ENCODE data around the gene SF3B1. TPM values are rescaled to one million over a fixed set of nuclear protein-coding genes. Genes with fewer than 3 reads are reported as not detected.
"Not testable (repeated sequence)": the region's sequence is repeated elsewhere in the genome, so short reads cannot be mapped to it uniquely, and the experiment has no call there.

The SF3B1 gene
- total RNA-seq, 1 donor = 253 TPM

DNA sequence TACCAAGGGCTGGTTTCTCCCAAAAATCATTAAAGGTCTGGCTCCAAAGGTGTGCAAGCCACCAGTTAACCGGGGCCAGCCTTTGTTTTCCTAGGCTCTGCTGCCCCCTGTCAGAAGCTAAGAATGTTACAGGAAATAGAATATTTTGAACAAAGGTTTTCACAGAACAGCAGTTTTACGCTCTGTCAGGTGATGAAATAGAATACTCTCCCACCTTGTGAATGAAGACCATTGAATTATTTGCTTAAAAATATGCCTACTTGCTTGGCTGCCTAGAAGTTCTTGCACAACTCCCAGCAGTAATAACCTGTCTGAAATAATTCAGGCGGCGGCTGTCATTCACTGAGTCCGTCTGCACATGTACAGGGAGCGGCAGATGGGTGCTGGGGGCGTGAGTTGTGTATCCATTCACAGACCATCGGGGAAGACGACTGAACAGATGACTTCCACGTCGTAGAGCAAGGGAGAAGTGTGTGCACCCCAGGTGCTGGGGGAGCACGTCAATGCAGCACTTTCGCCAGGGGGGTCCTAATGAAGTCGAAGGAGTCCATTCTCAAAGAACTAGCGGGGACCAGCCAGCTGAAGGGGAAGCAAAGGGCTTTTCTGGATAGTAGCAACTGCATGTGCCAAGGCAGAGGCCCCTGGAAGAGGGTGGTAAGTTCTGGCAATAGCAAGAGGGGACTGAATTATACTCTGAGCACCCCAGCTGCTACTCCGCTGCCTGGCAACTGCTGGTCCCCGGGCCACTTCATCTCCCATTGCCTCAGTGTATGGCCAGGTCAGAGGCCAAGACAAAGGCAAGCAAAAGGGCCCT lies 56.1 kb downstream of the SF3B1 start:
- Histone ChIP-seq H3K27me3 (ENCODE audit: insufficient read depth, low read length) (no peaks in the 10 kb centered on the region), H3K27ac (ENCODE audit: low read depth, low read length) (peak overlapping the region; percentile 41), H3K4me1 (ENCODE audit: insufficient read depth, low read length) (peaks cover 15% of the 10 kb centered on the region), H3K79me2 (ENCODE audit: insufficient read depth, low read length) (no peaks in the 10 kb centered on the region), H3K36me3 (ENCODE audit: insufficient read depth, low read length) (no peaks in the 10 kb centered on the region), H3K9me3 (ENCODE audit: low read depth, low read length) (no peaks in the 10 kb centered on the region), H2AFZ (ENCODE audit: low read length) (peak overlapping the region; percentile 91), H4K20me1 (ENCODE audit: insufficient read depth, low read length) (no peaks in the 10 kb centered on the region), H3K4me3 (ENCODE audit: insufficient read depth, low read length) (peak overlapping the region; percentile 69), H3K4me2 (ENCODE audit: insufficient read depth, low read length) (peak overlapping the region; percentile 95)
- TF ChIP-seq, protein P1, sequence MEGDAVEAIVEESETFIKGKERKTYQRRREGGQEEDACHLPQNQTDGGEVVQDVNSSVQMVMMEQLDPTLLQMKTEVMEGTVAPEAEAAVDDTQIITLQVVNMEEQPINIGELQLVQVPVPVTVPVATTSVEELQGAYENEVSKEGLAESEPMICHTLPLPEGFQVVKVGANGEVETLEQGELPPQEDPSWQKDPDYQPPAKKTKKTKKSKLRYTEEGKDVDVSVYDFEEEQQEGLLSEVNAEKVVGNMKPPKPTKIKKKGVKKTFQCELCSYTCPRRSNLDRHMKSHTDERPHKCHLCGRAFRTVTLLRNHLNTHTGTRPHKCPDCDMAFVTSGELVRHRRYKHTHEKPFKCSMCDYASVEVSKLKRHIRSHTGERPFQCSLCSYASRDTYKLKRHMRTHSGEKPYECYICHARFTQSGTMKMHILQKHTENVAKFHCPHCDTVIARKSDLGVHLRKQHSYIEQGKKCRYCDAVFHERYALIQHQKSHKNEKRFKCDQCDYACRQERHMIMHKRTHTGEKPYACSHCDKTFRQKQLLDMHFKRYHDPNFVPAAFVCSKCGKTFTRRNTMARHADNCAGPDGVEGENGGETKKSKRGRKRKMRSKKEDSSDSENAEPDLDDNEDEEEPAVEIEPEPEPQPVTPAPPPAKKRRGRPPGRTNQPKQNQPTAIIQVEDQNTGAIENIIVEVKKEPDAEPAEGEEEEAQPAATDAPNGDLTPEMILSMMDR (IDR thresholded peaks at IDR 0.05; ENCODE audit: extremely low read depth, low read depth, low read length) = peak; percentile 84
- DNase-seq (ENCODE audit: insufficient read length, low spot score, missing footprints) = peak; percentile 85

DNA sequence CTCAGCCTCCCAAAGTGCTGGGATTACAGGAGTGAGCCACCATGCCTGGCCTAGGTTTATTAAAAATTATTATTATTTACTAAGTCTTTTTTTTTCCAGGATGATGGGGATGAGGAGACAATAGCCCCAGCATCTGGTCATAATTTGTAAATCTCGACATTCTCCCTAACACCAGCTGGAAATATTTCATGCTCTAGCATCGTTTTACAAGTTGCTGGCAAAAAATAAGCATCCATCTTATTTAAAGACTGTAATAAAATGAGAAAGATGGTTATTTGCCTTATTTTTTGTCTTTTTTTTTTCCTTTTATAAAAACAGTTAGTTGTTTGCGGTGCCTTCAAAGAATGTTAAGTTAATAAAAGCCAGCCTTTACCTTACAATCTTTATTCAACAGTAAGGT lies 56.7 kb downstream of the SF3B1 start:
- H3K4me2 ChIP-seq (ENCODE audit: insufficient read depth, low read length) = peak overlapping the region; percentile 95
- TF ChIP-seq, protein P1 (IDR thresholded peaks at IDR 0.05; ENCODE audit: extremely low read depth, low read depth, low read length) = no peak
- no peak overlapping the region for H2AFZ ChIP-seq (ENCODE audit: low read length)
- no peak overlapping the region for H3K27ac ChIP-seq (ENCODE audit: low read depth, low read length)
- H3K36me3 ChIP-seq (ENCODE audit: insufficient read depth, low read length) = no peaks in the 10 kb centered on the region
- H3K79me2 ChIP-seq (ENCODE audit: insufficient read depth, low read length) = no peaks in the 10 kb centered on the region
- no peak overlapping the region for H3K4me3 ChIP-seq (ENCODE audit: insufficient read depth, low read length)
- H4K20me1 ChIP-seq (ENCODE audit: insufficient read depth, low read length) = no peaks in the 10 kb centered on the region
- H3K27me3 ChIP-seq (ENCODE audit: insufficient read depth, low read length) = no peaks in the 10 kb centered on the region
- H3K9me3 ChIP-seq (ENCODE audit: low read depth, low read length) = no peaks in the 10 kb centered on the region
- H3K4me1 ChIP-seq (ENCODE audit: insufficient read depth, low read length) = peaks cover 15% of the 10 kb centered on the region
- no peak for DNase-seq (ENCODE audit: insufficient read length, low spot score, missing footprints)

- Histone ChIP-seq H3K4me2 (ENCODE audit: insufficient read depth, low read length) (no peak overlapping the region), H3K79me2 (ENCODE audit: insufficient read depth, low read length) (no peaks in the 10 kb centered on the region), H3K4me1 (ENCODE audit: insufficient read depth, low read length) (peaks cover 19% of the 10 kb centered on the region), H3K36me3 (ENCODE audit: insufficient read depth, low read length) (no peaks in the 10 kb centered on the region), H3K4me3 (ENCODE audit: insufficient read depth, low read length) (no peak overlapping the region), H3K27ac (ENCODE audit: low read depth, low read length) (no peak overlapping the region), H2AFZ (ENCODE audit: low read length) (peak overlapping the region; percentile 65), H3K27me3 (ENCODE audit: insufficient read depth, low read length) (no peaks in the 10 kb centered on the region), H3K9me3 (ENCODE audit: low read depth, low read length) (no peaks in the 10 kb centered on the region), H4K20me1 (ENCODE audit: insufficient read depth, low read length) (no peaks in the 10 kb centered on the region)
- TF ChIP-seq, protein P1 (IDR thresholded peaks at IDR 0.05; ENCODE audit: extremely low read depth, low read depth, low read length) = no peak
- no peak for DNase-seq (ENCODE audit: insufficient read length, low spot score, missing footprints)
Observed at GRCh38 chr2:197377670-197378069, 57.2 kb downstream of the SF3B1 start.

GRCh38 chr2:197372592-197372991 lies 62.2 kb downstream of the SF3B1 start:
- peak; percentile 78 for DNase-seq (ENCODE audit: insufficient read length, low spot score, missing footprints)

GRCh38 chr2:197370664-197371063 lies 64.2 kb downstream of the SF3B1 start:
- DNase-seq (ENCODE audit: insufficient read length, low spot score, missing footprints); H3K9me3 ChIP-seq (ENCODE audit: low read depth, low read length): not testable (repeated sequence)

More at GRCh38 chr2:197372592-197372991, 62.2 kb downstream of the SF3B1 start:
- H3K27ac ChIP-seq (ENCODE audit: low read depth, low read length) = no peak overlapping the region
- H3K4me2 ChIP-seq (ENCODE audit: insufficient read depth, low read length) = no peak overlapping the region
- H4K20me1 ChIP-seq (ENCODE audit: insufficient read depth, low read length) = no peaks in the 10 kb centered on the region
- H3K36me3 ChIP-seq (ENCODE audit: insufficient read depth, low read length) = no peaks in the 10 kb centered on the region
- H3K27me3 ChIP-seq (ENCODE audit: insufficient read depth, low read length) = no peaks in the 10 kb centered on the region
- TF ChIP-seq, protein P1 (IDR thresholded peaks at IDR 0.05; ENCODE audit: extremely low read depth, low read depth, low read length) = no peak
- H2AFZ ChIP-seq (ENCODE audit: low read length) = no peak overlapping the region
- no peak overlapping the region for H3K4me3 ChIP-seq (ENCODE audit: insufficient read depth, low read length)
- H3K4me1 ChIP-seq (ENCODE audit: insufficient read depth, low read length) = peaks cover 9% of the 10 kb centered on the region
- H3K79me2 ChIP-seq (ENCODE audit: insufficient read depth, low read length) = no peaks in the 10 kb centered on the region
- no peaks in the 10 kb centered on the region for H3K9me3 ChIP-seq (ENCODE audit: low read depth, low read length)

More at GRCh38 chr2:197370664-197371063, 64.2 kb downstream of the SF3B1 start:
- H4K20me1 ChIP-seq (ENCODE audit: insufficient read depth, low read length); H3K4me3 ChIP-seq (ENCODE audit: insufficient read depth, low read length); H2AFZ ChIP-seq (ENCODE audit: low read length); H3K36me3 ChIP-seq (ENCODE audit: insufficient read depth, low read length); H3K4me2 ChIP-seq (ENCODE audit: insufficient read depth, low read length); H3K79me2 ChIP-seq (ENCODE audit: insufficient read depth, low read length); H3K4me1 ChIP-seq (ENCODE audit: insufficient read depth, low read length); H3K27ac ChIP-seq (ENCODE audit: low read depth, low read length); H3K27me3 ChIP-seq (ENCODE audit: insufficient read depth, low read length): not testable (repeated sequence)

All from osteoblast (primary cell).